GM06990 (cell line): Measurements from ENCODE around the gene TATDN3.

Source experiments
- DNase-seq: peaks from one replicate; pipeline ENCODE4 v3.0.0-alpha.2; 2011; ENCODE audit not compliant: insufficient read length; ENCODE audit errors: extremely low read depth
- H3K27me3 ChIP-seq: replicated peaks from 2 replicates; pipeline ENCODE4 v1.6.0; 2011; ENCODE audit warnings: low read length; ENCODE audit not compliant: control insufficient read depth, insufficient read depth
- H3K36me3 ChIP-seq: 2 replicates; pipeline ENCODE4 v1.5.1; 2011; ENCODE audit warnings: low read length; ENCODE audit not compliant: control insufficient read depth, insufficient read depth
- H3K4me3 ChIP-seq: replicated peaks from 2 replicates; pipeline ENCODE4 v1.5.1; 2011; ENCODE audit warnings: low read depth, mild to moderate bottlenecking, control low read depth, low read length
- TF ChIP-seq, protein P1 (sequence below): IDR thresholded peaks from 2 replicates; pipeline ENCODE4 v1.5.1; 2011; ENCODE audit warnings: low read length, control low read depth, mild to moderate bottlenecking, inconsistent platforms; ENCODE audit not compliant: insufficient read depth, poor library complexity, severe bottlenecking

Gene TATDN3

DNA sequence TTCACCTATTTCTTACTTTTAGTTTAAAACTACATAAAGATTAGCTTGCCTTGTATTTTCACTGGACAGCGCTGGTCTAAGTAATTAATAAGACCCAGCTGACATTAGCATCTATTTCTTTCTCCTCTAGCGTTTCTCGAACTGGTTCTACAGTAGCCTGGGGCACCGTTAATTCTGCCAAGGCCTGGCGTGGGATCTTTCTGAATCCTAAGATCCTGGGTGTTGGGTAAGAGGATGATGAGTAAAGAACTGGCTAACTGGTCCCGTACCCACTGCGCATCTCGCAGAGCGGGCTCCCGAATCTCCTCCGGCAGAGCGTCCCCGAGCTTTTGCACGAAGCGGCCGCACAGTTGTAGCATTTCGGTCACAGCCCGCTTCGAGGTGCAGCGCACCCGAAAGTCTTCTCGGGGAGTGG is 426 bp upstream of the TATDN3 start:
- TF ChIP-seq, protein P1, sequence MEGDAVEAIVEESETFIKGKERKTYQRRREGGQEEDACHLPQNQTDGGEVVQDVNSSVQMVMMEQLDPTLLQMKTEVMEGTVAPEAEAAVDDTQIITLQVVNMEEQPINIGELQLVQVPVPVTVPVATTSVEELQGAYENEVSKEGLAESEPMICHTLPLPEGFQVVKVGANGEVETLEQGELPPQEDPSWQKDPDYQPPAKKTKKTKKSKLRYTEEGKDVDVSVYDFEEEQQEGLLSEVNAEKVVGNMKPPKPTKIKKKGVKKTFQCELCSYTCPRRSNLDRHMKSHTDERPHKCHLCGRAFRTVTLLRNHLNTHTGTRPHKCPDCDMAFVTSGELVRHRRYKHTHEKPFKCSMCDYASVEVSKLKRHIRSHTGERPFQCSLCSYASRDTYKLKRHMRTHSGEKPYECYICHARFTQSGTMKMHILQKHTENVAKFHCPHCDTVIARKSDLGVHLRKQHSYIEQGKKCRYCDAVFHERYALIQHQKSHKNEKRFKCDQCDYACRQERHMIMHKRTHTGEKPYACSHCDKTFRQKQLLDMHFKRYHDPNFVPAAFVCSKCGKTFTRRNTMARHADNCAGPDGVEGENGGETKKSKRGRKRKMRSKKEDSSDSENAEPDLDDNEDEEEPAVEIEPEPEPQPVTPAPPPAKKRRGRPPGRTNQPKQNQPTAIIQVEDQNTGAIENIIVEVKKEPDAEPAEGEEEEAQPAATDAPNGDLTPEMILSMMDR = no peak
- no peak for DNase-seq
- H3K4me3 ChIP-seq = peak overlapping the region; percentile 79
- H3K27me3 ChIP-seq = no peaks in the 10 kb centered on the region
- H3K36me3 ChIP-seq = peaks cover 2% of the 10 kb centered on the region

DNA sequence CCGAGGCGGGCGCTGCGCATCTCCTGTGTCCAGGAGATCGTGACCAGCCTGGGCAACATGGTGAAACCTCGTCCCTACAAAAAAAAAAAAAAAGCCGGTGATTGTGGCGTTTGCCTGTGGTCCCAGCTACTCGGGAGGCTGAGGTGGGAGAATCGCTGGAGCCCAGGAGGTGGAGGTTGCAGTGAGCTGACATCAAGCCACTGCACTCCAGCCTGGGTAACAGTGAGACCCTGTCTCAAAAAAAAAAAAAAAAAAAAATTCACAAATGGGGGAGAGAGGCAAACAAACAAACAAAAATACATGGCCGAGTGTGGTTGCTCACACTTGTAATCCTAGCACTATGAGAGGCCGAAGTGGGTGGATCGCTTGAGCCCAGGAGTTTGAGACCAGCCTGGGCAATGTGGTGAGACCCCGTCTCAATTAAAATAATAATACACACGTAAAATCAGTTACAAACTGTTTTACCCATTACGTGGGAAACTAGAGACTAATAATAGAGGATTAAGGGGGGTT is 758 bp downstream of the TATDN3 start:
- Histone ChIP-seq H3K36me3 (no peaks in the 10 kb centered on the region), H3K27me3 (no peaks in the 10 kb centered on the region), H3K4me3 (peak overlapping the region; percentile 79)
- no peak for DNase-seq
- TF ChIP-seq, protein P1 = no peak

DNA sequence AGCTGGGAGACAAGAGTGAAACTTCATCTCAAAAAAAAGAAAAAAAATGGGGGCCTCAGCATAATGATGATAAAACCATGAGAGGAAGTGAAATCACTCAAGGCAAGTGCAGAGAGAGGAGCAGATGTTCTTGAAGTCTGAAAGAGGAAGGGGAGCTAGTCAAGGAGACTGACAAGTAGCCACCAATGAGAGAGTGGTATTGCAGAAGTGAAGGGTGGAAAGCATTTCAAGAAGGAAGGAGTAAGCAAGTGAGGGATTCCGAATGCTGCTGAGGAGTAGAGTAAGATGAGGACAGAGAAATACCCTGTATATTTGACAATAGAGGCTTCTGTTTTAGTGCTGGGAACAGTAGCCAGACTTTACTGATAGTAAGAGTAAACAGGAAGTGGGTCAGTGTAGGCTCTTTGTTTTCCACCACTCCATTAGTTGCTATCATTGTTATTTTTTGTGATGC is 2.9 kb downstream of the TATDN3 start:
- Histone ChIP-seq H3K27me3 (no peaks in the 10 kb centered on the region), H3K36me3 (peaks cover 4% of the 10 kb centered on the region; the same call in 1 of the 2 replicates), H3K4me3 (peak overlapping the region; percentile 33)
- TF ChIP-seq, protein P1 = no peak
- peak; percentile 71 for DNase-seq

DNA sequence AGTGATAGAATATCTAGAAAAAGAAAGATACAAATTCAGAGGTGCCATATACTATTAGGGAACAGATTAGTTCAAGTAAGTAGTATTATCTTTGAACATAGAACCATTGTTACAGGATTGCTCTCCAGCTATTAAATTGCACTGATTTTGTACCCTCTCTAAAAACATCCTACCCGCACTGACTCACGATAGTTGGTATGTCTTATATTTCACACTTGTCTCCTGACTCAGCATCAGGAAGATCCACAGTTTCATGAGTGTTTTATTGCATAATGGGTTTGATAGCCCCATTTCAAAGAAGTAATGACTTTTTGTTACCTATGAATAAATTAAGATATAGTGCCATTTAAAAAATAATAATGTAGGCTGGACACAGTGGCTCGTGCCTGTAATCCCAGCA is 6.0 kb downstream of the TATDN3 start:
- no peak for DNase-seq
- Histone ChIP-seq H3K4me3 (no peak overlapping the region), H3K36me3 (peaks cover 6% of the 10 kb centered on the region; the same call in 1 of the 2 replicates), H3K27me3 (no peaks in the 10 kb centered on the region)
- TF ChIP-seq, protein P1 = no peak

DNA sequence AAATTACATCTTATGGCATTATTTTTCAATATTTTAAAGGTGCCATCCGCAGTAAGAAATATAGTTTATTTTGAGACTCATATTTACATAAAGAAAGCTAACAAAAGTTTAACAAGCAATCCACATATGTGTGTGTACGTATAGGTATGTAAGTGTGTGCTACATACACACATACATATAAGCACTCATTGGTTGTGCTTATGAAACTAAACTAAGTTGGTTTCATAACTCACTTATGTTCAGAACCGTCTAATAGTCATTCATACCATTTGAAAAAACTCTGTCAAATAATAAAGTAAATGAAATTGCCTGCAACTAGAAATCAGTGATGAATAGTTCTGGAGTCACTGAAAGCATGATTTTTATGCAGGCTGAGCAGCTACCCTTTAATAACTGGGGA is 14.1 kb downstream of the TATDN3 start:
- Histone ChIP-seq H3K36me3 (0 out of 2 replicates have a peak, but pooled peaks cover 1% of the 10 kb centered on the region), H3K4me3 (no peak overlapping the region), H3K27me3 (no peaks in the 10 kb centered on the region)
- no peak for DNase-seq
- TF ChIP-seq, protein P1 = no peak
